Forelimb muscle (tissue), 1 donor: ENCODE data around the gene NIPAL3. TPM values are rescaled to one million over a fixed set of nuclear protein-coding genes. Genes with fewer than 3 reads are reported as not detected.

Source experiments
- DNase-seq: peaks from one replicate; pipeline ENCODE4 v3.0.0-alpha.2; 2013; ENCODE audit warnings: low read depth
- polyA plus RNA-seq: library from polyadenylated mRNA; unstranded; fragments of 120-200 nt; gene quantifications from one replicate; pipeline ENCODE4 v1.2.1, GENCODE V29; 2013; ENCODE audit not compliant: insufficient read length

Gene NIPAL3
- polyA plus RNA-seq, 1 donor, result 4.4 TPM

DNA sequence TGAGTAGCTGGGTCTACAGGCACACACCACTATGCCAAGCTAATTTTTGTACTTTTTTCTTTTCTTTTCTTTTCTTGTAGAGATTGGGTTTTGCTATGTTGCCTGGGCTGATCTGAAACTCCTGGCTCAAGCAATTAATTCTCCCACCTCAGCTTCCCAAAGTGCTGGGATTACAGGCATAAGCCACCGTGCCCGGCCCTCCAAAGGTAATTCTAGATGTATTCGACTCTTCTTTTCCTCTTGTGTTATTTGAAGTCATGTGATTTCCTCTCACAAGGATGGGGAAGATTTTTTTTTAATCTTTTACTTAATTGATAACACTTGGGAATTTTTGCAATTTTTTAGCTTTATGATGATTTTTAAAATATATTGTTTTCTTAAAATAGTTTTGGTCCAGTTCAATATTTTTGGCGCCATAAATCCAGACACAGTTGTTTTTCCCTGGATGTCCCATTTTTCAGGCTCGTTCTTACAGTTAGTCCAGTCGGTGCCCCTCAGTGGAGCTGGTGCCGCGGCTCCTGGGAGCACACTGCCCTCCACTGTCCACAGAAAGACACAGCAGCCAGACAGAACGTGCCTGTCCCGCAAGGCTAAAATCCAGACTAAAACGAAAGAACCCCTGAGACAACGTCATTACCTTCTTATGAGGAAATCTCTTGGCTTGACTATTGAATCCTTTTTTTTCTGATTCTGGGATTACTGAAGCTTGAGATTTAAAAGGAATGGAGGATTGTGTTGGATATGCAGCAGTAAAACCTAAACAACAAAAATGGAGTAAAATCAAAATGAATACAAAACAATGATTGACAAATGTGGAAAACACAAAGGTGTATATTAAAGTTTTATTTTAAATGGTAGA is 24.4 kb upstream of the NIPAL3 start:
- DNase-seq, result peak; percentile 46

- DNase-seq, result no peak
These were observed 23.6 kb upstream of the NIPAL3 start for GRCh38 chr1:24391882-24392603.

DNA sequence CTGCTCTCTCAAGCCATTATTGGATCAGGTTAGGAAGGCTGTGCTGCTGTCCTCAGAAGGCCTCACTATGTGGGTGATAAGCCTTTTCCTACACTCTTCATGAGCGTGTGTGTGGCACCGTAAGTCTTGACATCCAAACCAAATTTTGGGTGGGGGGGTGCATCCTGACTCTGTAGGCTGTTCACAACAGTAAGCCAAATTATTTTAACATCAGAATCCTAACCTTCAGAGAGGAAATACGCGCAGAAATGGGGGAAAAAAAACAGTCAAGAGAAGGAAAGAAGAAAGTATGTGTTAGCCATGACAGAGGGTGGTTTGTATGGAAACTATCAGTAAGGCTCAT is 23.0 kb upstream of the NIPAL3 start:
- no peak for DNase-seq

DNA sequence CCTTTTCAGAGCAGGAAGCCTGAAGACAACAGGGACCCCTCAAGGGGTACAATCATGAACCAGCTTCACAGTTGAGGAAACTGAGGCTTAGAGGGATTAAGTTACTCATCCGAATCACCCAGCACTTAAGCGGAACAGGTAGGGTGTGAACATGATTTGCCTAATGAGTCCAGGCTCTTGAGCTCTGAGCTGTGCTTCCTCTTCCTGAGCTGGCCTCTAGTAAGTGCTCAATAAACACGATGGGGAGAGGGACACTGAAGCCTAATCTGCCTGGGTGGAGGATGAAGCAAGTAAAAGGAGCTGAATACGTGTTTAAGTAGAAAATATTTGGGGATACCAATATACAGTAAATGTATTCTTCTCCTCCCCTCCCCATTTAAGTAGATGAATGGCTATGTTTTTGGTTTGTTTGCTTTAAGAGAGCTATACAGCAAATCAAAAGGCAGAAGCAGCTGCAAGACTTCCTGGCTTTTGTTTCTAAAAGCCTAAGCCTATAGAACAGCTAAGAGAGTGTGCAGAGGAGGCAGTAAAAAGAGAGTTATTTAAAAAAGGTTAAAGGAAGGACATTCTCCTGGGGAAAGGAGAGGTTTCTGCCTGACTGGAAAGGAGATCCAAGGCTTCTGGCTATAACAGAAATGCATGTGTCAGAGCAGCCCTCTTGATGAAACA is 22.5 kb upstream of the NIPAL3 start:
- no peak for DNase-seq

DNA sequence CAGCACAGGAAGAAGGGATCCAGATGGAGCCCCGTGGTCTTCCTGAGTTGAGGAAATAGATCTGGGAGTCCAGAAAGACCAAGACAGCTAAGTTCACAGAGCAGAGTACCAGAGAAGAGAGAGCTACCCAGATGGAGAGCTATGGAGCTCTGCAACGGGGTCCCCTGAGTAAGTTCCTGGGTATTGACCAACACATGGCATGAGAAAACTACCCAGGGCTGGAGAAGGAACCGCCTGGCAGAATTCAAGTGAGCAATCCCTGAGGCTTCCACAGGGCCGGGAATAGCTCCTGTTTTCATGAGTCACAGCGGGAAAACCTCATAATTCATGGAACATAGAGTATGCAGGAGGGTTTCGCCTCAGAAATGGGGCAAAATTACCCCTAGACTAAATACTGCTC is 21.7 kb upstream of the NIPAL3 start:
- no peak for DNase-seq

- DNase-seq, result no peak
These were observed 15.5 kb upstream of the NIPAL3 start for GRCh38 chr1:24400065-24400464.

DNA sequence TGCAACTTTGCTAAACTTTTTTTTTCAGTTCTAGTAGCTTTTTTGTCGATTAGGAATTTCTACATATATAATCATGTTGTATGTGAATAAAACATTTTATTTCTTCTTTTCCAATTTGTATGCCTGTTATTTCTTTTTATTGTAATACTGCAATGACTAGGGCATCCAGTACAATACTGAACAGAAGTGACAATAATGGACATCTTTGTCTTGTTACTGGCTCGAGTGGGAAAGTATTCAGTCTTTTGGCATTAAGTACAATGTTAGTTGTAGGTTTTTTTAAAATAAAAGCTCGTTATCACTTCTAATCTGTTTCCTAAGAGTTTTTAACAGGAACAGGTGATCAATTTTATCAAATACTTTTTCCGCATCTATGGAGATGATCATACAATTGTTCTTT is 11.8 kb upstream of the NIPAL3 start:
- no peak for DNase-seq

DNA sequence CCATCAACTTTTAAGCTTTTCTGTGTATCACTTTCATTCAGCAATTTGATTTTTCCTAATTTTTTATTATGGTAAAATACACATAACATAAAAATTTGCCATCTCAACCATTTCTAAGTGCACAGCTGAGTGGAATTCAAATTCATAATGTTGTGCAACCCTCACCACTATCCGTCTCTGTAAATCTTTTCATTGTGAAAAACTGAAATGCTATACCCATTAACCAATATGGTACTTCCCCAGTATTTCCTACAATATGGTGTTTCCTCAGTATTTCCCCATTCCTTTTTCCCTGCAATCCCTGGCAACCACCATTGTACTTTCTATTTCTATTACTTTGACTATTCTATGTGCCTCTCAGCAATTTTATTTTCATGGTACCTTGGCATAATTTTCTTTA is 8.8 kb upstream of the NIPAL3 start:
- no peak for DNase-seq

- DNase-seq, result no peak
These were observed 6.1 kb upstream of the NIPAL3 start for GRCh38 chr1:24409535-24409934.

GRCh38 chr1:24410750-24411149 is 4.9 kb upstream of the NIPAL3 start:
- DNase-seq, result no peak

GRCh38 chr1:24411963-24412362 is 3.6 kb upstream of the NIPAL3 start:
- DNase-seq, result no peak

GRCh38 chr1:24412408-24412807 is 3.2 kb upstream of the NIPAL3 start:
- no peak for DNase-seq

- DNase-seq, result no peak
These were observed 2.0 kb upstream of the NIPAL3 start, which contains the start of gene STPG1 for GRCh38 chr1:24413350-24414163. STPG1 (minus strand) TSS chr1:24413782; CDS start chr1:24401388, 12,394 bp downstream.

GRCh38 chr1:24414775-24415333 is 748 bp upstream of the NIPAL3 start:
- no peak for DNase-seq

GRCh38 chr1:24415910-24416665 is 486 bp downstream of the NIPAL3 start:
- DNase-seq, result no peak

DNA sequence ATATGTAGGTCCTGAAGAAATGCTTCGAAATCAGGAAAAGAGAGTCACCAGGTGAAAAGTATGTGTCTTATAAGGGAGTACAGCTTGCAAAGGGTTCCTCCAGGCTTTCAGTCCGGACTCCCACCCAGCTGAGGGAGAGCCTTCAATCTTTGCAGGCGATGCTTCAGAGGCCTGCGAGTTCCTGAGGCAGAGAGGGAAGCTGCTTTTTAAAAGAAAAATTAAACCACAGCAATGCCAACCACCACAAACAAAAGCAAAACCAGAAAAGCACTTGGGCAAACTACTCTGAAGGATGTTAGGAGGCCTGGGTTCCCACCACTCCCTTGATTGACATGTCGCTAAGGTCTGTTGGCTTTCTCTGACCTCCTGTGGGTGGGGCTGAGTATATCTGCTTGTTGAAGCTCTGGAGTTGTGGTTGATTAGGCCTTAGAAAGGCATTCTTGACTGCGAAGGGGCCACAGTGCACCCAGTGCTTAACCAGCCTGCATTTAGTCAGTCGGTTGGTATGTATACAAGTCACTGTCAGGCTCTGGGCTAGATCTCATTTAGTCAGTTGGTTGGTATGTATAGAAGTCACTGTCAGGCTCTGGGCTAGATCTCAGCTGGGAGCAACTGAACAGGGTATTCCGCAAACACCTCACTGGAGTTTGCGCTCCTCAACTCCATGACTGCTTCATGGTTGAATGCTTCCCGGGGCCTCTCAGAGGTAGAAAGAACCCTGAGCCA is 1.2 kb downstream of the NIPAL3 start:
- DNase-seq, result no peak

GRCh38 chr1:24417681-24418080 is 2.1 kb downstream of the NIPAL3 start:
- DNase-seq, result no peak

- DNase-seq, result no peak
These were observed 3.5 kb downstream of the NIPAL3 start for GRCh38 chr1:24418898-24419628.

- no peak for DNase-seq
These were observed 4.9 kb downstream of the NIPAL3 start for GRCh38 chr1:24420547-24420946.
